Measurements from ENCODE around the gene CTDP1.
"Not testable (repeated sequence)": the region's sequence is repeated elsewhere in the genome, so short reads cannot be mapped to it uniquely, and the experiment has no call there.

CTDP1 gene

GRCh38 chr18:79682481-79682880 is 2.9 kb downstream of the CTDP1 start:
- DNase-seq (ENCODE audit: low read depth, low spot score) = no peak

- DNase-seq (ENCODE audit: low read depth, low spot score) = no peak
These were observed 3.5 kb downstream of the CTDP1 start for GRCh38 chr18:79682894-79683625.

GRCh38 chr18:79683626-79684282 is 4.2 kb downstream of the CTDP1 start:
- no peak for DNase-seq (ENCODE audit: low read depth, low spot score)

GRCh38 chr18:79684283-79684631 is 4.7 kb downstream of the CTDP1 start:
- no peak for DNase-seq (ENCODE audit: low read depth, low spot score)

- no peak for DNase-seq (ENCODE audit: low read depth, low spot score)
These were observed 5.2 kb downstream of the CTDP1 start for GRCh38 chr18:79684787-79685186.

- DNase-seq (ENCODE audit: low read depth, low spot score) = no peak
These were observed 5.7 kb downstream of the CTDP1 start for GRCh38 chr18:79685281-79685680.

- no peak for DNase-seq (ENCODE audit: low read depth, low spot score)
These were observed 6.4 kb downstream of the CTDP1 start for GRCh38 chr18:79685971-79686370.

GRCh38 chr18:79687806-79688205 is 8.2 kb downstream of the CTDP1 start:
- no peak for DNase-seq (ENCODE audit: low read depth, low spot score)

GRCh38 chr18:79690071-79690470 is 10.5 kb downstream of the CTDP1 start:
- no peak for DNase-seq (ENCODE audit: low read depth, low spot score)

- no peak for DNase-seq (ENCODE audit: low read depth, low spot score)
These were observed 11.2 kb downstream of the CTDP1 start for GRCh38 chr18:79690586-79691482.

- no peak for DNase-seq (ENCODE audit: low read depth, low spot score)
These were observed 12.5 kb downstream of the CTDP1 start for GRCh38 chr18:79692056-79692455.

- no peak for DNase-seq (ENCODE audit: low read depth, low spot score)
These were observed 13.3 kb downstream of the CTDP1 start for GRCh38 chr18:79692886-79693285.

GRCh38 chr18:79693561-79694205 is 14.1 kb downstream of the CTDP1 start:
- no peak for DNase-seq (ENCODE audit: low read depth, low spot score)

GRCh38 chr18:79694206-79694894 is 14.7 kb downstream of the CTDP1 start:
- not testable (repeated sequence) for DNase-seq (ENCODE audit: low read depth, low spot score)

GRCh38 chr18:79694895-79695213 is 15.3 kb downstream of the CTDP1 start:
- DNase-seq (ENCODE audit: low read depth, low spot score) = no peak

- DNase-seq (ENCODE audit: low read depth, low spot score) = no peak
These were observed 15.7 kb downstream of the CTDP1 start for GRCh38 chr18:79695269-79695668.

- DNase-seq (ENCODE audit: low read depth, low spot score) = no peak
These were observed 16.6 kb downstream of the CTDP1 start for GRCh38 chr18:79695856-79696850.

GRCh38 chr18:79697178-79697577 is 17.6 kb downstream of the CTDP1 start:
- no peak for DNase-seq (ENCODE audit: low read depth, low spot score)

GRCh38 chr18:79697976-79698375 is 18.4 kb downstream of the CTDP1 start:
- DNase-seq (ENCODE audit: low read depth, low spot score) = no peak

GRCh38 chr18:79698668-79699335 is 19.2 kb downstream of the CTDP1 start:
- DNase-seq (ENCODE audit: low read depth, low spot score) = no peak

Measured in iPS DF 19.7 (cell line).